A549 treated with CORT108297 at 1 μM for 4 hours (cell line): ENCODE measurements around the gene EEF1G. TPM values are rescaled to one million over a fixed set of nuclear protein-coding genes. Genes with fewer than 3 reads are reported as not detected.

Experiments
- total RNA-seq: library from RNA; stranded (reverse); fragments of 200-300 nt; extraction: Qiagen RNA extraction; gene quantifications from 5 replicates; pipeline ENCODE4 v1.2.3, GENCODE V29; 2022

The EEF1G gene
- total RNA-seq: 1,877 to 2,027 TPM (median 1,998 TPM) in 5 replicates

GRCh38 chr11:62573592-62574362 lies at the start of gene EEF1G:
TSS of gene EEF1G (minus strand) at chr11:62573891. CDS start at chr11:62573842, 49 bp downstream.

GRCh38 chr11:62621567-62622470 lies 48.1 kb upstream of the EEF1G start, which contains the start of gene B3GAT3:
TSS of gene B3GAT3 (minus strand) at chr11:62621986. CDS start at chr11:62621947, 39 bp downstream.

GRCh38 chr11:62612366-62613290 lies 38.9 kb upstream of the EEF1G start, which contains the start of the genes EML3 and ROM1:
TSS of gene EML3 (minus strand) at chr11:62612775. CDS start at chr11:62612457, 318 bp downstream.
TSS of gene ROM1 (plus strand) at chr11:62613257. CDS start at chr11:62613282, 25 bp downstream.

GRCh38 chr11:62601372-62602140 lies 27.9 kb upstream of the EEF1G start, which contains the start of gene MTA2:
TSS of gene MTA2 (minus strand) at chr11:62601865. CDS start at chr11:62601450, 415 bp downstream.

GRCh38 chr11:62591448-62592145 lies 17.9 kb upstream of the EEF1G start, which contains the start of gene TUT1:
TSS of gene TUT1 (minus strand) at chr11:62591523. CDS start at chr11:62591485, 38 bp downstream.

GRCh38 chr11:62546244-62546928 lies 27.3 kb downstream of the EEF1G start, which contains the start of gene AHNAK:
TSS of gene AHNAK (minus strand) at chr11:62546806. CDS start at chr11:62536098, 10,708 bp downstream.

Other genes starting within 250 kb of the EEF1G start
- 10.1 to 13.9 TPM (median 13.0 TPM) in 5 replicates for gene ASRGL1, start 236.4 kb downstream of the EEF1G start, total RNA-seq
- 0.23 to 0.45 TPM in 2 of 5 replicates, not detected in the others for gene SCGB1A1, start 154.9 kb downstream of the EEF1G start, total RNA-seq
- gene AHNAK, start 27.1 kb downstream of the EEF1G start, total RNA-seq: 188 to 239 TPM (median 218 TPM) in 5 replicates
- 14.0 to 17.0 TPM (median 16.4 TPM) in 5 replicates for gene TUT1, start 17.6 kb upstream of the EEF1G start, total RNA-seq
- 82.3 to 87.1 TPM (median 85.2 TPM) in 5 replicates for gene MTA2, start 28.0 kb upstream of the EEF1G start, total RNA-seq
- 17.8 to 28.8 TPM (median 24.5 TPM) in 5 replicates for gene EML3, start 38.9 kb upstream of the EEF1G start, total RNA-seq
- gene ROM1, start 39.4 kb upstream of the EEF1G start, total RNA-seq: 3.3 to 5.0 TPM (median 3.6 TPM) in 5 replicates
- 41.3 to 60.1 TPM (median 57.5 TPM) in 5 replicates for gene B3GAT3, start 48.1 kb upstream of the EEF1G start, total RNA-seq
- gene GANAB, start 72.7 kb upstream of the EEF1G start, total RNA-seq: 238 to 279 TPM (median 270 TPM) in 5 replicates
- 16.8 to 22.4 TPM (median 21.7 TPM) in 5 replicates for gene INTS5, start 79.4 kb upstream of the EEF1G start, total RNA-seq
- 125 to 145 TPM (median 136 TPM) in 5 replicates for gene C11orf98, start 91.3 kb upstream of the EEF1G start, total RNA-seq
- gene CSKMT, start 91.4 kb upstream of the EEF1G start, total RNA-seq: 10.5 to 19.1 TPM (median 16.3 TPM) in 5 replicates
- 24.6 to 39.0 TPM (median 37.5 TPM) in 5 replicates for gene UQCC3, start 97.8 kb upstream of the EEF1G start, total RNA-seq
- gene LBHD1, start 98.4 kb upstream of the EEF1G start, total RNA-seq: 3.6 to 6.2 TPM (median 5.3 TPM) in 5 replicates
- gene UBXN1, start 105.2 kb upstream of the EEF1G start, total RNA-seq: 106 to 130 TPM (median 120 TPM) in 5 replicates
- 0.04 to 0.21 TPM (median 0.05 TPM) in 4 of 5 replicates, not detected in the other for gene LRRN4CL, start 115.6 kb upstream of the EEF1G start, total RNA-seq
- gene BSCL2, start 133.5 kb upstream of the EEF1G start, total RNA-seq: 60.0 to 87.1 TPM (median 74.6 TPM) in 5 replicates
- not detected in 5 replicates for gene GNG3, start 133.8 kb upstream of the EEF1G start, total RNA-seq
- 37.2 to 44.0 TPM (median 41.2 TPM) in 5 replicates for gene HNRNPUL2, start 153.6 kb upstream of the EEF1G start, total RNA-seq
- 28.7 to 36.6 TPM (median 32.6 TPM) in 5 replicates for gene TTC9C, start 154.6 kb upstream of the EEF1G start, total RNA-seq
- gene ZBTB3, start 180.3 kb upstream of the EEF1G start, total RNA-seq: 1.1 to 1.9 TPM (median 1.6 TPM) in 5 replicates
- gene POLR2G, start 187.7 kb upstream of the EEF1G start, total RNA-seq: 170 to 189 TPM (median 182 TPM) in 5 replicates
- 11.0 to 17.5 TPM (median 16.0 TPM) in 5 replicates for gene TAF6L, start 197.5 kb upstream of the EEF1G start, total RNA-seq
- gene TMEM179B, start 213.5 kb upstream of the EEF1G start, total RNA-seq: 67.4 to 99.6 TPM (median 90.7 TPM) in 5 replicates
- 18.0 to 32.7 TPM (median 32.4 TPM) in 5 replicates for gene TMEM223, start 218.1 kb upstream of the EEF1G start, total RNA-seq
- gene NXF1, start 231.5 kb upstream of the EEF1G start, total RNA-seq: 45.8 to 57.7 TPM (median 52.5 TPM) in 5 replicates